HepG2 (cell line): ENCODE data around the gene C11orf21. TPM values are rescaled to one million over a fixed set of nuclear protein-coding genes. Genes with fewer than 3 reads are reported as not detected.

Experiments
- ATAC-seq: fragments of 200-7000 bp; cut with Tn5 transposase; 3 replicates; pipeline ENCODE4 v1.9.1; 2020; ENCODE audit warnings: mild to moderate bottlenecking, moderate library complexity
- BruUV-seq: library from RNA; stranded (reverse); fragments of 400-500 nt; replicated peaks from 2 replicates; lab custom pipeline; 2021; lab: Mats Ljungman, UMichigan
- CTCF ChIA-PET: fragments of 300-600 bp; formaldehyde crosslinking; extraction: SDS; loops from one replicate; lab custom pipeline; 2021; ENCODE audit warnings: low total read pairs, inconsistent platforms, low intra/inter-chr PET ratio; lab: Yijun Ruan, JAX
- POLR2A ChIA-PET: fragments of 350-600 bp; sonication (Branson Sonifier 250); formaldehyde crosslinking; loops from one replicate; lab custom pipeline; 2020; ENCODE audit warnings: antibody characterized with exemption, inconsistent platforms; lab: Yijun Ruan, JAX
- DNase-seq: peaks from one replicate; pipeline ENCODE4 v3.0.0-alpha.2; 2015; ENCODE audit warnings: low spot score
- FAIRE-seq: peaks from 3 replicates; lab custom pipeline; 2011; peaks lifted over from hg19 to GRCh38; lab: Jason Lieb, UNC
- H2AFZ ChIP-seq: one replicate; pipeline ENCODE4 v1.6.1; 2011; ENCODE audit warnings: low read length, inconsistent platforms
- H3K27ac ChIP-seq: fragments of 300-600 bp; 3 replicates; pipeline ENCODE4 v1.8.0; 2011; ENCODE audit warnings: mixed run types, mild to moderate bottlenecking, mixed read lengths, low read length, inconsistent platforms; ENCODE audit not compliant: insufficient read depth; ENCODE audit errors: extremely low read length
- H3K27me3 ChIP-seq, 2 experiments: fragments of 200-600 bp in 1 of 2; 2 replicates in 1 of 2; 3 replicates in 1 of 2; pipeline versions ENCODE4 v1.6.0 to v1.8.0; 2011; ENCODE audit warnings: low read length in 2 of 2, mild to moderate bottlenecking in 2 of 2, moderate library complexity in 2 of 2, inconsistent platforms in 1 of 2; ENCODE audit not compliant: insufficient read depth in 2 of 2, control insufficient read depth in 1 of 2
- H3K36me3 ChIP-seq, 2 experiments: fragments of 200-600 bp in 1 of 2; replicated peaks in 1 of 2; 2 replicates in 1 of 2; 3 replicates in 1 of 2; pipeline versions ENCODE4 v1.5.1 to v1.8.0; 2011; ENCODE audit warnings: low read length in 2 of 2, inconsistent platforms in 1 of 2; ENCODE audit not compliant: insufficient read depth in 2 of 2, control insufficient read depth in 1 of 2
- H3K4me1 ChIP-seq: 2 replicates; pipeline ENCODE4 v1.5.1; 2012; ENCODE audit warnings: low read length, inconsistent platforms; ENCODE audit not compliant: insufficient read depth
- H3K4me2 ChIP-seq: 2 replicates; pipeline ENCODE4 v1.6.0; 2011; ENCODE audit warnings: low read depth, low read length, inconsistent platforms
- H3K4me3 ChIP-seq, 3 experiments: fragments of 200-600 bp in 1 of 3; sonication (generic), shearing (Covaris generic) in 1 of 3; replicated peaks in 1 of 3; 2 replicates each; pipeline ENCODE4 v1.5.1; 2011 to 2016; ENCODE audit warnings: low read length in 3 of 3, inconsistent platforms in 2 of 3, low read depth in 2 of 3, mild to moderate bottlenecking in 2 of 3, control low read depth in 1 of 3, mixed read lengths in 1 of 3; ENCODE audit not compliant: insufficient read depth in 1 of 3
- H3K79me2 ChIP-seq: one replicate; pipeline ENCODE4 v1.6.1; 2011; ENCODE audit warnings: low read length, inconsistent platforms; ENCODE audit not compliant: insufficient read depth
- H3K9ac ChIP-seq: 2 replicates; pipeline ENCODE4 v1.6.0; 2011; ENCODE audit warnings: mild to moderate bottlenecking, low read depth, low read length, inconsistent platforms; ENCODE audit not compliant: insufficient read depth
- H3K9me3 ChIP-seq: 2 replicates; pipeline ENCODE4 v1.5.1; 2012; ENCODE audit warnings: mild to moderate bottlenecking, low read length
- H4K20me1 ChIP-seq: 2 replicates; pipeline ENCODE4 v1.6.0; 2011; ENCODE audit warnings: inconsistent platforms, mild to moderate bottlenecking, low read length, moderate library complexity; ENCODE audit not compliant: insufficient read depth
- ARHGAP35 ChIP-seq: sonication (generic); formaldehyde crosslinking; IDR thresholded peaks from 2 replicates; pipeline ENCODE4 v1.9.0; 2022; ENCODE audit warnings: mild to moderate bottlenecking, inconsistent platforms, moderate library complexity, missing genetic modification reagents, borderline replicate concordance
- ATAD3A ChIP-seq: sonication (generic); formaldehyde crosslinking; IDR thresholded peaks from 2 replicates; pipeline ENCODE4 v1.4.0; 2020; ENCODE audit warnings: missing genetic modification reagents
- ATM ChIP-seq: fragments of 450-650 bp; IDR thresholded peaks from 2 replicates; pipeline ENCODE4 v1.7.1; 2017; ENCODE audit warnings: mild to moderate bottlenecking, borderline replicate concordance
- EEA1 ChIP-seq: sonication (generic); formaldehyde crosslinking; IDR thresholded peaks from 2 replicates; pipeline ENCODE4 v1.5.1; 2020; ENCODE audit warnings: mild to moderate bottlenecking, missing genetic modification reagents, borderline replicate concordance
- REXO4 ChIP-seq: sonication (generic); formaldehyde crosslinking; IDR thresholded peaks from 2 replicates; pipeline ENCODE4 v1.8.0; 2022; ENCODE audit warnings: missing genetic modification reagents, mild to moderate bottlenecking, borderline replicate concordance
- RORA ChIP-seq: sonication (generic); formaldehyde crosslinking; IDR thresholded peaks from 2 replicates; pipeline ENCODE4 v1.5.0; 2020; ENCODE audit warnings: mild to moderate bottlenecking, missing genetic modification reagents, moderate library complexity
- ZNF253 ChIP-seq: sonication (generic); formaldehyde crosslinking; IDR thresholded peaks from 2 replicates; pipeline ENCODE4 v1.8.0; 2022; ENCODE audit warnings: mild to moderate bottlenecking, missing genetic modification reagents, borderline replicate concordance
- ZNF264 ChIP-seq: sonication (generic); formaldehyde crosslinking; IDR thresholded peaks from 2 replicates; pipeline ENCODE4 v1.4.0; 2020; ENCODE audit warnings: missing genetic modification reagents
- ZNF577 ChIP-seq: sonication (generic); formaldehyde crosslinking; IDR thresholded peaks from 2 replicates; pipeline ENCODE4 v1.4.0; 2020; ENCODE audit warnings: mild to moderate bottlenecking, low read depth, missing genetic modification reagents, borderline replicate concordance
- ZNF614 ChIP-seq: IDR thresholded peaks from 2 replicates; pipeline ENCODE4 v1.6.1; 2018; ENCODE audit warnings: missing biosample characterization, missing genetic modification reagents, inconsistent platforms, borderline replicate concordance
- ZSCAN30 ChIP-seq: sonication (generic); formaldehyde crosslinking; IDR thresholded peaks from 2 replicates; pipeline ENCODE4 v1.5.0; 2020; ENCODE audit warnings: mild to moderate bottlenecking, missing genetic modification reagents
- WGBS: methylation state at CpG from one replicate; pipeline ENCODE4 v1.1.6; 2017; ENCODE audit warnings: low lambda C conversion rate; 5-methylcytosine and 5-hydroxymethylcytosine counted together
- in situ Hi-C: cut with HindIII; loops from 2 replicates; pipeline ENCODE4 v1.10.0; 2017; ENCODE audit warnings: low pct_unique_long_range_greater_than_20kb; ENCODE audit not compliant: extremely low pct_ligation_motif_present
- intact Hi-C: fragments of 100-400 bp; cut with micrococcal nuclease; formaldehyde crosslinking; loops from one replicate; pipeline ENCODE4 v1.10.0; 2022; ENCODE audit not compliant: unreplicated experiment
- polyA plus RNA-seq, 8 experiments: library from polyadenylated mRNA; depleted of rRNA in 3 of 8; stranded (reverse) in 7 of 8; unstranded in 1 of 8; fragments of >200 nt; fragmentation: Illumina TruSeq in 4 of 8; extraction: Trizol in 4 of 8; gene quantifications; 2 replicates each; pipeline versions ENCODE4 v1.2.1 to v1.2.3, GENCODE V29; 2011 to 2016; ENCODE audit warnings: low read depth in 4 of 8, missing spikeins in 1 of 8, mixed read lengths in 1 of 8; ENCODE audit not compliant: insufficient read depth in 1 of 8
- total RNA-seq, 5 experiments: library from RNA; depleted of rRNA; stranded (reverse); fragments of >200 nt; fragmentation: Illumina TruSeq; extraction: Trizol; gene quantifications; 2 replicates each; pipeline ENCODE4 v1.2.3, GENCODE V29; 2016; ENCODE audit warnings: low read depth in 1 of 5
- TF ChIP-seq, protein P1 (sequence below): sonication (generic); formaldehyde crosslinking; IDR thresholded peaks from 2 replicates; pipeline ENCODE4 v1.9.0; 2021; ENCODE audit warnings: missing genetic modification reagents, borderline replicate concordance
- TF ChIP-seq, protein P2 (sequence below), 2 experiments: fragments of 450-650 bp in 1 of 2; sonication (generic) in 1 of 2; formaldehyde crosslinking; IDR thresholded peaks; 2 replicates each; pipeline versions ENCODE4 v1.5.0 to v1.8.0; 2020 to 2022; ENCODE audit warnings: mild to moderate bottlenecking in 1 of 2, missing genetic modification reagents in 1 of 2
- TF ChIP-seq, protein P3 (sequence below): sonication (generic); formaldehyde crosslinking; IDR thresholded peaks from 2 replicates; pipeline ENCODE4 v1.5.0; 2020; ENCODE audit warnings: missing genetic modification reagents
- TF ChIP-seq, protein P4 (sequence below): conservative IDR thresholded peaks from 2 replicates; pipeline ENCODE4 v1.6.1; 2018; ENCODE audit warnings: missing genetic modification reagents

Gene C11orf21
- total and polyA plus RNA-seq, 2 of the 13 experiments (the other 11 are each of a cell fraction or from before 2014, with no cell fraction given) = 0.08 TPM; not detected in 1

DNA sequence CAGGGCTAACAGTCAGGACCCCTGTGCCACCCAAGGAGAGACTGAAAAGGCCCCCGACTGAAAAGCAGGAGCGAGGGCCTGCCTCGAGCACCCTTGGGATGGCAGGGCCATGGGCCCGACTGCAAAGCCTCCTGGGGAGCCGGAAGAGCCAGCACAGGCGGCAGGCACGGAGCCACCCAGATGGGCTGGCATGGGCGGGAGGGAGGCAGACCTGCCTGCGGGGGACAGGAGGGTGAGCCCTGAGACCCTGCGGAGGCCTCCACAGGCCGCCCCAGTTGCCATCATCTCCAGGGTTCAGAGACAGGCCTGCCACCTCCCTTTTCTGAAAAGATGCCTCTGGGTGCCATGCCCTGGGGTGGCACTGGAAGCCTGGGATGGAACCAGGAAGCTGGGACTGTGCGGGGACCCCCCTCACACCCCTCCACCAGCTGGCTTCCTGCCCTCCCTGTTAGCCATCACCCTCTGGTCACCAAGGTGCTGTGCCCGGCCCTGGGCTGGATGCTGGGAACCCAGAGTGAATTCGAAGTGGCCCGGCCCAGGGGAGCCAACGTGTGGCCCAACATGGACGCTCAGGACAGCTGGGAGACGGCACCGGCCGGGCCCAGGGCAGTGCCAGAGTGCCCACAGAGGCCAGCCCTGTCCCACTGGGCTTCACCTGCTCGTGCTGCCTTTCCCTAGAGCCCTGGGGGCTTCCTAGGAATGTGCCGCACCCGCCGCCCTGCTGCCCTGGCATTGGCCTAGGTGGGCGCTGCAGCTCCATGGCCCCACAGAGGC lies 13.9 kb upstream of the C11orf21 start:
- H3K79me2 ChIP-seq = no peaks in the 10 kb centered on the region
- no peaks in the 10 kb centered on the region for H3K9me3 ChIP-seq
- no peaks in the 10 kb centered on the region for H3K4me1 ChIP-seq
- no TSS peak for BruUV-seq
- no peak overlapping the region for H3K4me2 ChIP-seq
- POLR2A ChIA-PET = no interaction called here
- intact Hi-C loops = loop anchor here (10.0 kb wide), 1 partner anchor 219 kb away; no protein-coding TSS in a partner anchor
- H2AFZ ChIP-seq = no peak overlapping the region
- peaks cover 14 to 35% of the 10 kb centered on the region in 2 experiments; a peak in 3 of 5 replicates for H3K27me3 ChIP-seq
- H3K36me3 ChIP-seq = no peaks in the 10 kb centered on the region
- TF ChIP-seq, protein P1, sequence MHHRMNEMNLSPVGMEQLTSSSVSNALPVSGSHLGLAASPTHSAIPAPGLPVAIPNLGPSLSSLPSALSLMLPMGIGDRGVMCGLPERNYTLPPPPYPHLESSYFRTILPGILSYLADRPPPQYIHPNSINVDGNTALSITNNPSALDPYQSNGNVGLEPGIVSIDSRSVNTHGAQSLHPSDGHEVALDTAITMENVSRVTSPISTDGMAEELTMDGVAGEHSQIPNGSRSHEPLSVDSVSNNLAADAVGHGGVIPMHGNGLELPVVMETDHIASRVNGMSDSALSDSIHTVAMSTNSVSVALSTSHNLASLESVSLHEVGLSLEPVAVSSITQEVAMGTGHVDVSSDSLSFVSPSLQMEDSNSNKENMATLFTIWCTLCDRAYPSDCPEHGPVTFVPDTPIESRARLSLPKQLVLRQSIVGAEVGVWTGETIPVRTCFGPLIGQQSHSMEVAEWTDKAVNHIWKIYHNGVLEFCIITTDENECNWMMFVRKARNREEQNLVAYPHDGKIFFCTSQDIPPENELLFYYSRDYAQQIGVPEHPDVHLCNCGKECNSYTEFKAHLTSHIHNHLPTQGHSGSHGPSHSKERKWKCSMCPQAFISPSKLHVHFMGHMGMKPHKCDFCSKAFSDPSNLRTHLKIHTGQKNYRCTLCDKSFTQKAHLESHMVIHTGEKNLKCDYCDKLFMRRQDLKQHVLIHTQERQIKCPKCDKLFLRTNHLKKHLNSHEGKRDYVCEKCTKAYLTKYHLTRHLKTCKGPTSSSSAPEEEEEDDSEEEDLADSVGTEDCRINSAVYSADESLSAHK (CRISPR knock-in tag) = no peak
- TF ChIP-seq ZNF577 (CRISPR knock-in tag) = no peak
- TF ChIP-seq, protein P2, sequence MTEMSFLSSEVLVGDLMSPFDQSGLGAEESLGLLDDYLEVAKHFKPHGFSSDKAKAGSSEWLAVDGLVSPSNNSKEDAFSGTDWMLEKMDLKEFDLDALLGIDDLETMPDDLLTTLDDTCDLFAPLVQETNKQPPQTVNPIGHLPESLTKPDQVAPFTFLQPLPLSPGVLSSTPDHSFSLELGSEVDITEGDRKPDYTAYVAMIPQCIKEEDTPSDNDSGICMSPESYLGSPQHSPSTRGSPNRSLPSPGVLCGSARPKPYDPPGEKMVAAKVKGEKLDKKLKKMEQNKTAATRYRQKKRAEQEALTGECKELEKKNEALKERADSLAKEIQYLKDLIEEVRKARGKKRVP (CRISPR knock-in tag; IDR thresholded peaks at IDR 0.05) = no peak
- TF ChIP-seq RORA = no peak
- no peak for TF ChIP-seq EEA1
- no peak for TF ChIP-seq REXO4 (CRISPR knock-in tag)
- no peak for TF ChIP-seq ATM
- TF ChIP-seq ARHGAP35 (CRISPR knock-in tag) = no peak
- no peak for TF ChIP-seq ZSCAN30 (CRISPR knock-in tag)
- no peak for TF ChIP-seq ATAD3A (CRISPR knock-in tag)
- TF ChIP-seq, protein P3, sequence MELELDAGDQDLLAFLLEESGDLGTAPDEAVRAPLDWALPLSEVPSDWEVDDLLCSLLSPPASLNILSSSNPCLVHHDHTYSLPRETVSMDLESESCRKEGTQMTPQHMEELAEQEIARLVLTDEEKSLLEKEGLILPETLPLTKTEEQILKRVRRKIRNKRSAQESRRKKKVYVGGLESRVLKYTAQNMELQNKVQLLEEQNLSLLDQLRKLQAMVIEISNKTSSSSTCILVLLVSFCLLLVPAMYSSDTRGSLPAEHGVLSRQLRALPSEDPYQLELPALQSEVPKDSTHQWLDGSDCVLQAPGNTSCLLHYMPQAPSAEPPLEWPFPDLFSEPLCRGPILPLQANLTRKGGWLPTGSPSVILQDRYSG (CRISPR knock-in tag) = no peak
- TF ChIP-seq ZNF264 (CRISPR knock-in tag) = no peak
- TF ChIP-seq, protein P4, sequence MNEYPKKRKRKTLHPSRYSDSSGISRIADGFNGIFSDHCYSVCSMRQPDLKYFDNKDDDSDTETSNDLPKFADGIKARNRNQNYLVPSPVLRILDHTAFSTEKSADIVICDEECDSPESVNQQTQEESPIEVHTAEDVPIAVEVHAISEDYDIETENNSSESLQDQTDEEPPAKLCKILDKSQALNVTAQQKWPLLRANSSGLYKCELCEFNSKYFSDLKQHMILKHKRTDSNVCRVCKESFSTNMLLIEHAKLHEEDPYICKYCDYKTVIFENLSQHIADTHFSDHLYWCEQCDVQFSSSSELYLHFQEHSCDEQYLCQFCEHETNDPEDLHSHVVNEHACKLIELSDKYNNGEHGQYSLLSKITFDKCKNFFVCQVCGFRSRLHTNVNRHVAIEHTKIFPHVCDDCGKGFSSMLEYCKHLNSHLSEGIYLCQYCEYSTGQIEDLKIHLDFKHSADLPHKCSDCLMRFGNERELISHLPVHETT = no peak
- no peak for TF ChIP-seq ZNF614 (CRISPR knock-in tag)
- TF ChIP-seq ZNF253 (CRISPR knock-in tag) = no peak
- TF ChIP-seq, all 625 proteins: peak for 0
- no peak overlapping the region for H3K9ac ChIP-seq
- ATAC-seq (no peak), DNase-seq (no peak), FAIRE-seq (no peak)
- 54% methylated on average over 4 of the region's 25 CpGs for WGBS
- no peak overlapping the region for H3K4me3 ChIP-seq
- H4K20me1 ChIP-seq = no peaks in the 10 kb centered on the region
- no peak overlapping the region for H3K27ac ChIP-seq
- in situ Hi-C loops = no loop called here
- CTCF ChIA-PET = no interaction called here
